Measurements from ENCODE around the gene JPT2.

The JPT2 gene

GRCh38 chr16:1678500-1679098 lies 520 bp downstream of the JPT2 start:
- Histone ChIP-seq H3K36me3 (ENCODE audit: control insufficient read depth, insufficient read depth, low read length) (peaks cover 8% of the 10 kb centered on the region), H3K4me3 (replicated peaks; ENCODE audit: low read depth, low read length) (peak overlapping the region; percentile 89), H3K27me3 (replicated peaks; ENCODE audit: control insufficient read depth, insufficient read depth, low read length) (no peaks in the 10 kb centered on the region)
- TF ChIP-seq, protein P1, sequence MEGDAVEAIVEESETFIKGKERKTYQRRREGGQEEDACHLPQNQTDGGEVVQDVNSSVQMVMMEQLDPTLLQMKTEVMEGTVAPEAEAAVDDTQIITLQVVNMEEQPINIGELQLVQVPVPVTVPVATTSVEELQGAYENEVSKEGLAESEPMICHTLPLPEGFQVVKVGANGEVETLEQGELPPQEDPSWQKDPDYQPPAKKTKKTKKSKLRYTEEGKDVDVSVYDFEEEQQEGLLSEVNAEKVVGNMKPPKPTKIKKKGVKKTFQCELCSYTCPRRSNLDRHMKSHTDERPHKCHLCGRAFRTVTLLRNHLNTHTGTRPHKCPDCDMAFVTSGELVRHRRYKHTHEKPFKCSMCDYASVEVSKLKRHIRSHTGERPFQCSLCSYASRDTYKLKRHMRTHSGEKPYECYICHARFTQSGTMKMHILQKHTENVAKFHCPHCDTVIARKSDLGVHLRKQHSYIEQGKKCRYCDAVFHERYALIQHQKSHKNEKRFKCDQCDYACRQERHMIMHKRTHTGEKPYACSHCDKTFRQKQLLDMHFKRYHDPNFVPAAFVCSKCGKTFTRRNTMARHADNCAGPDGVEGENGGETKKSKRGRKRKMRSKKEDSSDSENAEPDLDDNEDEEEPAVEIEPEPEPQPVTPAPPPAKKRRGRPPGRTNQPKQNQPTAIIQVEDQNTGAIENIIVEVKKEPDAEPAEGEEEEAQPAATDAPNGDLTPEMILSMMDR (IDR thresholded peaks at IDR 0.05; ENCODE audit: insufficient read depth, low read length, poor library complexity, severe bottlenecking) = no peak
- no peak for DNase-seq (ENCODE audit: extremely low read depth, insufficient read length)

DNA sequence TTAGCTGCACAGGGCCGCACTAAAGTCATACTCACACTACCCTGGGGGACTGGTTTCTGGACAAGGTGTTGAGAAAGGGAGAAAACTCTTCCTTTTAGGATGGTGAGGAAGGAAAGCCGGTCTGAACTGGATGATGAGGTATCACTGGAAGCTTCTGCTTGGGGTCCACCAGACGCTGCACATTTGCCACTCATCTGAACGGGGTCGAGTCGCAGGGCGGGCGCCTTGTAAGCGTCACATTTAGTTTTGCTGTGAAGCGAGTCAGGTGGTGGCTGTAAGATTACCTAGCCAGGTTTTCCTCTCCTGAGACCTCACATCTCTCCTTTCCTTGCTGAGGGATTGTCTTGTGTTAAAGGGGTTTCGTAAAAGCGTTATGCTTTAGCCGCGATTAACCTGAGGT lies 2.3 kb downstream of the JPT2 start:
- Histone ChIP-seq H3K4me3 (replicated peaks; ENCODE audit: low read depth, low read length) (no peak overlapping the region), H3K36me3 (ENCODE audit: control insufficient read depth, insufficient read depth, low read length) (peaks cover 4% of the 10 kb centered on the region), H3K27me3 (replicated peaks; ENCODE audit: control insufficient read depth, insufficient read depth, low read length) (no peaks in the 10 kb centered on the region)
- TF ChIP-seq, protein P1 (IDR thresholded peaks at IDR 0.05; ENCODE audit: insufficient read depth, low read length, poor library complexity, severe bottlenecking) = no peak
- no peak for DNase-seq (ENCODE audit: extremely low read depth, insufficient read length)

DNA sequence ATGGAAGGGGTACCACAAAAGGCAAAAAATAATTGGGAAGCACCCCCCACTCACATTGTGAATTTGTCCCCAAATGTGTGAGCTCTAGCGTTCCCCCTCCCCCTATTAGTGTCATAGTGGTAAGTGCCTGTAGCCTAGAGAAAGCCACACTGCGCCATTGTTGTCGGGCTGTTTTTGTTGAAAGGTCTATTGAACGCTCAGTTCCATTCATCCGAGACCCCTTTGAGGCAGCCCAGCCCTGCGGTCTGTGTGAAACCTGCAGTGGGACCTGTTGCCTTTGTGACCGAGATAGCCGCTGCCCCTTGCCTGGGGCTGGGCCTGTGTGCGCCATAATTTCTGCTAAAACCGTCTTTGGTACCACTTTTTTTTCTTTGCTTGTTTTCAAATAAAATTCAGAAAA lies 3.0 kb downstream of the JPT2 start:
- no peak for DNase-seq (ENCODE audit: extremely low read depth, insufficient read length)
- H3K27me3 ChIP-seq (replicated peaks; ENCODE audit: control insufficient read depth, insufficient read depth, low read length) = no peaks in the 10 kb centered on the region
- TF ChIP-seq, protein P1 (IDR thresholded peaks at IDR 0.05; ENCODE audit: insufficient read depth, low read length, poor library complexity, severe bottlenecking) = no peak
- peaks cover 4% of the 10 kb centered on the region; the same call in 1 of the 2 replicates for H3K36me3 ChIP-seq (ENCODE audit: control insufficient read depth, insufficient read depth, low read length)
- H3K4me3 ChIP-seq (replicated peaks; ENCODE audit: low read depth, low read length) = no peak overlapping the region

GRCh38 chr16:1687427-1688316 lies 9.6 kb downstream of the JPT2 start:
- no peak overlapping the region for H3K4me3 ChIP-seq (replicated peaks; ENCODE audit: low read depth, low read length)
- H3K36me3 ChIP-seq (ENCODE audit: control insufficient read depth, insufficient read depth, low read length) = peaks cover 18% of the 10 kb centered on the region
- no peak for DNase-seq (ENCODE audit: extremely low read depth, insufficient read length)
- H3K27me3 ChIP-seq (replicated peaks; ENCODE audit: control insufficient read depth, insufficient read depth, low read length) = no peaks in the 10 kb centered on the region
- TF ChIP-seq, protein P1 (IDR thresholded peaks at IDR 0.05; ENCODE audit: insufficient read depth, low read length, poor library complexity, severe bottlenecking) = no peak

DNA sequence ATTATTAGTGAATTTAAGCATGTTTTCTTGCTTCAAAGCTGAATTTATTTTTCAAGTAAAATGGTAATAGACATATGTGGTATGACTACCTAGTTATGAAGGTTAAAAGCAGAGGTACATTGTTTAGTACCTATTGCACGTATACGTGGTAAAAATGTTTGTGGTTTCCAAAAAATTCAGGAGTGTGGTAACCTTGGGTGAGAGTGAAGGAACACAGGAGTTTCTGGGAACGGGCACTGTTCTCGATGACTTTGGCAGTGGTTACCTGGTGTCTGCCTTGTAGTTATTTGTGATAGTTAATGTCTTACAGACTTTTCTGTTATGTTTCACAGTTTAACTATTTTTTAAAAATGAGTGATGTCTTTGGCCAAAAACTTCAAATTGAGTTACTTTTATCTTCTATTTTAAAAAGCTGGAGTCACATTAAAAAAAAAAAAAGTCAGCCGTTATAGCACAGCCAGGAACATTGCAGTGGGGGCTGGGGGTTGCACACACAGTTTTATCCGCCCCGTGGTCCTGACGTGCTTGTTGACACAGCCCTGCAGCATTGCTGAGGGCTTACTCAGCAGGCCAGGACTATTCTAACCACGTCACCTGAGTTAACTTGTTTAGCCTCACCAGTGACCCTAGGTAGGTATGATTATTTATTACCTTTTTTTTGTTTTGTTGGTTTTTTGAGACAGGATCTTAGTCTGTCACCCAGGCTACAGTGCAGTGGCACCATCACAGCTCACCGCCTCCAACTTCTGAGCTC lies 10.9 kb downstream of the JPT2 start:
- Histone ChIP-seq H3K4me3 (replicated peaks; ENCODE audit: low read depth, low read length) (no peak overlapping the region), H3K36me3 (ENCODE audit: control insufficient read depth, insufficient read depth, low read length) (peaks cover 16% of the 10 kb centered on the region), H3K27me3 (replicated peaks; ENCODE audit: control insufficient read depth, insufficient read depth, low read length) (no peaks in the 10 kb centered on the region)
- DNase-seq (ENCODE audit: extremely low read depth, insufficient read length) = no peak
- TF ChIP-seq, protein P1 (IDR thresholded peaks at IDR 0.05; ENCODE audit: insufficient read depth, low read length, poor library complexity, severe bottlenecking) = no peak
